HepG2 (cell line): ENCODE results near the gene CFAP99. TPM values are rescaled to one million over a fixed set of nuclear protein-coding genes. Genes with fewer than 3 reads are reported as not detected.

Source experiments
- E2F2 ChIP-seq: sonication (generic); formaldehyde crosslinking; IDR thresholded peaks from 2 replicates; pipeline ENCODE4 v1.4.0; 2020; ENCODE audit warnings: missing genetic modification reagents, borderline replicate concordance
- HES4 ChIP-seq: sonication (generic); formaldehyde crosslinking; IDR thresholded peaks from 2 replicates; pipeline ENCODE4 v1.9.0; 2021; ENCODE audit warnings: mild to moderate bottlenecking, missing genetic modification reagents, borderline replicate concordance
- PAF1 ChIP-seq: IDR thresholded peaks from 2 replicates; pipeline ENCODE4 v1.6.1; 2016; ENCODE audit warnings: missing genetic modification reagents, missing compliant biosample characterization
- STAT6 ChIP-seq: sonication (generic); formaldehyde crosslinking; IDR thresholded peaks from 2 replicates; pipeline ENCODE4 v1.4.0; 2020; ENCODE audit warnings: missing genetic modification reagents, mild to moderate bottlenecking, borderline replicate concordance
- TBL1XR1 ChIP-seq: fragments of 150-350 bp; IDR thresholded peaks from 2 replicates; pipeline ENCODE4 v1.6.1; 2014; ENCODE audit warnings: borderline replicate concordance, low read length; ENCODE audit not compliant: partially characterized antibody
- TRIM22 ChIP-seq: fragments of 450-650 bp; IDR thresholded peaks from 2 replicates; pipeline ENCODE4 v1.6.1; 2017
- ZBTB44 ChIP-seq: sonication (generic); formaldehyde crosslinking; IDR thresholded peaks from 2 replicates; pipeline ENCODE4 v1.4.0; 2020; ENCODE audit warnings: missing genetic modification reagents
- ZNF407 ChIP-seq: sonication (generic); formaldehyde crosslinking; IDR thresholded peaks from one replicate; pipeline ENCODE4 v1.5.1; 2020; ENCODE audit warnings: mild to moderate bottlenecking, missing genetic modification reagents; ENCODE audit errors: not compliant biosample characterization
- ZNF780A ChIP-seq: sonication (generic); formaldehyde crosslinking; IDR thresholded peaks from 2 replicates; pipeline ENCODE4 v1.8.0; 2022; ENCODE audit warnings: mild to moderate bottlenecking, missing genetic modification reagents, moderate library complexity
- ZNF788 ChIP-seq: sonication (generic); formaldehyde crosslinking; IDR thresholded peaks from 2 replicates; pipeline ENCODE4 v1.5.0; 2020; ENCODE audit warnings: mild to moderate bottlenecking, missing genetic modification reagents, borderline replicate concordance
- polyA plus RNA-seq, 8 experiments: library from polyadenylated mRNA; depleted of rRNA in 3 of 8; stranded (reverse) in 7 of 8; unstranded in 1 of 8; fragments of >200 nt; fragmentation: Illumina TruSeq in 4 of 8; extraction: Trizol in 4 of 8; gene quantifications; 2 replicates each; pipeline versions ENCODE4 v1.2.1 to v1.2.3, GENCODE V29; 2011 to 2016; ENCODE audit warnings: low read depth in 4 of 8, missing spikeins in 1 of 8, mixed read lengths in 1 of 8; ENCODE audit not compliant: insufficient read depth in 1 of 8
- total RNA-seq, 5 experiments: library from RNA; depleted of rRNA; stranded (reverse); fragments of >200 nt; fragmentation: Illumina TruSeq; extraction: Trizol; gene quantifications; 2 replicates each; pipeline ENCODE4 v1.2.3, GENCODE V29; 2016; ENCODE audit warnings: low read depth in 1 of 5

The CFAP99 gene
- total and polyA plus RNA-seq, 2 of the 13 experiments (the other 11 are each of a cell fraction or from before 2014, with no cell fraction given) = not detected

GRCh38 chr4:2412885-2413716 is 5.7 kb upstream of the CFAP99 start (continued):
- no peak for TF ChIP-seq TRIM22
- TF ChIP-seq ZNF407 (CRISPR knock-in tag) = no peak
- TF ChIP-seq ZNF780A (CRISPR knock-in tag) = no peak
- TF ChIP-seq HES4 = no peak
- TF ChIP-seq ZBTB44 (CRISPR knock-in tag) = no peak
- TF ChIP-seq PAF1 (CRISPR knock-in tag) = no peak
- no peak for TF ChIP-seq ZNF788 (CRISPR knock-in tag)
- TF ChIP-seq STAT6 (CRISPR knock-in tag) = no peak
- no peak for TF ChIP-seq E2F2
- no peak for TF ChIP-seq TBL1XR1
